Limb (tissue), 2 donors: Measurements from ENCODE around the gene USP17L5.
A peak's percentile ranks its signal among the peaks of the same experiment; 100 is the strongest.
"Not testable (repeated sequence)": the region's sequence is repeated elsewhere in the genome, so short reads cannot be mapped to it uniquely, and the experiment has no call there.

Experiments
- DNase-seq, 2 donors: peaks; one replicate each; pipeline ENCODE4 v3.0.0-alpha.2; 2016; ENCODE audit errors: extremely low spot score in 2 of 2

USP17L5 gene, protein sequence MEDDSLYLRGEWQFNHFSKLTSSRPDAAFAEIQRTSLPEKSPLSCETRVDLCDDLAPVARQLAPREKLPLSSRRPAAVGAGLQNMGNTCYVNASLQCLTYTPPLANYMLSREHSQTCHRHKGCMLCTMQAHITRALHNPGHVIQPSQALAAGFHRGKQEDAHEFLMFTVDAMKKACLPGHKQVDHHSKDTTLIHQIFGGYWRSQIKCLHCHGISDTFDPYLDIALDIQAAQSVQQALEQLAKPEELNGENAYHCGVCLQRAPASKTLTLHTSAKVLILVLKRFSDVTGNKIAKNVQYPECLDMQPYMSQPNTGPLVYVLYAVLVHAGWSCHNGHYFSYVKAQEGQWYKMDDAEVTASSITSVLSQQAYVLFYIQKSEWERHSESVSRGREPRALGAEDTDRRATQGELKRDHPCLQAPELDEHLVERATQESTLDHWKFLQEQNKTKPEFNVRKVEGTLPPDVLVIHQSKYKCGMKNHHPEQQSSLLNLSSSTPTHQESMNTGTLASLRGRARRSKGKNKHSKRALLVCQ

GRCh38 chr4:9339103-9339502 lies at the start of gene USP17L5:
Gene USP17L5 (plus strand): TSS chr4:9339403. CDS start chr4:9339403, 0 bp downstream.
- not testable (repeated sequence) for DNase-seq

DNA sequence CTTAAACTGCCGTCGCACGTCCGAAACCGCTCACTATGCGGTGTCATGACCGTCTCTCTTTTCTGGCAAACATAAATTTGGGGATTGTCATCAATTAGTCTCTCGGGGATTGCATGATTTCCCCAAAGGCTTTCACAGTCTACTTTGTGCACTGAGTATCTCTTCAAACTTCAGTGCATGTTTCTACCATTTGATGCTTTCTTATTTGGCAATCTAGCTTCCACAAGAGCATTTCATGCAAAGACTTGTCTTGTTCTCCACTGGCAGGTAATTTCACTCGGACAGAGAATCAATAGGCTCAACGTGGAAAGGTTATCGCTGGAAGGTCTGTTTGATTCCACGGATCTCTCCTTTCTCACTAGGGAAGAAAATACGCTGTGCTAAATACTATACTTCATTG lies 15.0 kb upstream of the USP17L5 start:
- DNase-seq: not testable (repeated sequence)

DNA sequence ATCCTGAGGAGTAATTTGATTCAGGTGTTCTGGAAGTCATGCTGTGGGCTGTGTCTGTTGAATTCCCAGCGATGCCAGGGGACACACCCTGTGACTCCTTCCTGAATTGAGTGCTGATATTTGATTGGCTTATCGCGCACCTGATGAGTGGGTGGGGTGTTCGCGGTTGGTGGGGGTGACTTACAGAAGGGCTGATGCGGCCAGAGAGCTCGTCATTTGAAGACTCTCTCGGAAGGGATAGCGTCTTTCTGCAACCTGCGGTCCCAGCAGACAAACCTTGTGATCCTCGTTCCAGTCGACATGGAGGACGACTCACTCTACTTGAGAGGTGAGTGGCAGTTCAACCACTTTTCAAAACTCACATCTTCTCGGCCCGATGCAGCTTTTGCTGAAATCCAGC lies 14.3 kb upstream of the USP17L5 start, which contains the start of gene USP17L24:
Gene USP17L24, plus strand, starts transcription at position 301 of the 400 bp plus-strand sequence. Its CDS starts 0 bp downstream, at position 301.
- DNase-seq: not testable (repeated sequence)

- not testable (repeated sequence) for DNase-seq
Observed at GRCh38 chr4:9329611-9330010, 9.6 kb upstream of the USP17L5 start, which contains the start of gene USP17L25. Gene USP17L25 (plus strand): TSS chr4:9329911. CDS start chr4:9329911, 0 bp downstream.

GRCh38 chr4:9334358-9334757 lies 4.8 kb upstream of the USP17L5 start, which contains the start of gene USP17L26:
Gene USP17L26 (plus strand): TSS chr4:9334658. CDS start chr4:9334658, 0 bp downstream.
- DNase-seq: not testable (repeated sequence)

- not testable (repeated sequence) for DNase-seq
Observed at GRCh38 chr4:9343848-9344247, 4.6 kb downstream of the USP17L5 start, which contains the start of gene USP17L27. Gene USP17L27 (plus strand): TSS chr4:9344148. CDS start chr4:9344148, 0 bp downstream.

DNA sequence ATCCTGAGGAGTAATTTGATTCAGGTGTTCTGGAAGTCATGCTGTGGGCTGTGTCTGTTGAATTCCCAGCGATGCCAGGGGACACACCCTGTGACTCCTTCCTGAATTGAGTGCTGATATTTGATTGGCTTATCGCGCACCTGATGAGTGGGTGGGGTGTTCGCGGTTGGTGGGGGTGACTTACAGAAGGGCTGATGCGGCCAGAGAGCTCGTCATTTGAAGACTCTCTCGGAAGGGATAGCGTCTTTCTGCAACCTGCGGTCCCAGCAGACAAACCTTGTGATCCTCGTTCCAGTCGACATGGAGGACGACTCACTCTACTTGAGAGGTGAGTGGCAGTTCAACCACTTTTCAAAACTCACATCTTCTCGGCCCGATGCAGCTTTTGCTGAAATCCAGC lies 9.4 kb downstream of the USP17L5 start, which contains the start of gene USP17L28:
Gene USP17L28, plus strand, starts transcription at position 301 of the 400 bp plus-strand sequence. Its CDS starts 0 bp downstream, at position 301.
- DNase-seq: not testable (repeated sequence)

DNA sequence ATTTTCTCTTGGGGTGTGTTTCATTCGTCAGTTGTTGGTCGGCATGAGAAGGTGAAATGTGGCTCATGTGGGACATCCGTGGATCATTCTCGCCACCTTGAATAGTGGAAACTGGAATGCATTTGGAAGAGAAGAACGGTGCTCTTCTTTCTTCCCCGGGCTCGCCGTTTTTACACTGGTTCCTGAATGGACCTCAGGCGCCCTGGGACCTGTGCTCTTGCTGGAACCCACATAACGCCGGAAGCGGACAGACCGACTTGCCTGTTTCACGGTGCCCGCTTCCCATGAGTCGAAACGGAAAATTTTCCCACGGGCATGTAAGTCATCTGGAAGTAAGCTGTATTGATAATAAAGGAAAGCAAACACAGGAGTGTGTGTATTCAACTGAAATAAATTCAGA lies 11.7 kb downstream of the USP17L5 start:
- not testable (repeated sequence) for DNase-seq

- not testable (repeated sequence) for DNase-seq
Observed at GRCh38 chr4:9353338-9353737, 14.1 kb downstream of the USP17L5 start, which contains the start of gene USP17L29. Gene USP17L29 (plus strand): TSS chr4:9353638. CDS start chr4:9353638, 0 bp downstream.

GRCh38 chr4:9362829-9363228 lies 23.6 kb downstream of the USP17L5 start, which contains the start of gene USP17L30:
Gene USP17L30 (plus strand): TSS chr4:9363129. CDS start chr4:9363129, 0 bp downstream.
- DNase-seq: not testable (repeated sequence)

- not testable (repeated sequence) for DNase-seq
Observed at GRCh38 chr4:9379881-9380280, 40.7 kb downstream of the USP17L5 start.

GRCh38 chr4:9381012-9381534 lies 41.9 kb downstream of the USP17L5 start:
- DNase-seq: peak in 1 of 2 donors; percentile 57

- no peak for DNase-seq
Observed at GRCh38 chr4:9384126-9384525, 44.9 kb downstream of the USP17L5 start.

DNA sequence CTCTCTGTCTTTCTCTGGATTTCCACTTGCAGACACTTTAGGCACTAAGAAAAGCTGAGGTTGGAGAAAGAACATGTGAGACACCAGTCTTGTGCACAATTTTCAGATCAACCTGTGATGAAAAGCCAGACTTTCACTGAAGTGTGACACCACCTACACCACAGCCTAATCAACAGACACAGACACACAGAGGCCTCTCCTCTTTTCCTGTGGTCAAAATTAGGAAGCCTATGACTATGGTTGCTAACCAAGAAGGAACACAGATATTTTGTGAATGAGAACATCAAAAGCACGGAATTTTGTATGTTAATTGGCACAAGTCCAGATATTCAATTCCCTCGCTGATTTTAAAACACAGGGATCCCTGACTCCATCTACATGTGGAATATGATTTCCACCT lies 49.8 kb downstream of the USP17L5 start:
- not testable (repeated sequence) for DNase-seq
